Measurements from ENCODE around the gene NKAIN2.
"Not testable (repeated sequence)": the region's sequence is repeated elsewhere in the genome, so short reads cannot be mapped to it uniquely, and the experiment has no call there.

NKAIN2 gene

DNA sequence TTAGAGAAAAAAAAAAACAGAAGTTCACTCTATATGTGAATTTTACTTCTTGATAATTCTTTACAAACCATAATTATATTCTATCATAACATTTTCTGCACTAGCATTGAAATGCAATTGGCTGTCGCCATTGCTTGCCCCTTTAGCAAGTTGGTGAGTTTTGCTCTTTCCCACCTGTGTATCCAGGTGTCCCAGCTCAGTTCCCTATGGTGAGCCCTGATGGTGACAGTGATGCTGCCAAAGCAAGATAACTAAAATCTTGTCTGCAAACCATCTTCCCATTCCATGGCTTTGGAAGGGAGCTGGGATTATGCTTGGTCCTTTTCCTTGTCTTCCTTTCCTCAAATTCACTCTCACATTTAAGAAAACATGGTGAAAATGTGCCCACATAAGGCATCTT lies 429.6 kb downstream of the NKAIN2 start:
- no peak for DNase-seq

DNA sequence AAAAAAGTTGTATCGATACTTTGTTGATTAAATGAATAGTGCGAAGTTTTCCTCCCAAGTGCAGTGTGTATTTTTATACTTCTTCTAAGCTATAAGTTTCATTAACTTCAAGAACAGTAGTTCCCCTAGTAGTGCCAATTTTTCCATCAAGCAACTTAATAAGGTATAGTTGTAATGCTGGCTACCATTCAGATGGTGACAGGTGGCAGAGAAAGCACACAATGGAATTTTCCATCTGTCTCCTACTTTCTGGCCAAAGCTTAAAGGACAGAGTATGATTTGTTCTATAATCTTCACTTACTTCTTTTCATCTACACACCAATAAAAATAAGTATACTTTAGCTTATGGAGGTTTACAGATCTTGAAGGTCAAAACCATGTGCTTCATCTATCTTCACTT lies 431.1 kb downstream of the NKAIN2 start:
- no peak for DNase-seq

- DNase-seq: no peak
Measured at GRCh38 chr6:124237911-124238310, 434.2 kb downstream of the NKAIN2 start.

DNA sequence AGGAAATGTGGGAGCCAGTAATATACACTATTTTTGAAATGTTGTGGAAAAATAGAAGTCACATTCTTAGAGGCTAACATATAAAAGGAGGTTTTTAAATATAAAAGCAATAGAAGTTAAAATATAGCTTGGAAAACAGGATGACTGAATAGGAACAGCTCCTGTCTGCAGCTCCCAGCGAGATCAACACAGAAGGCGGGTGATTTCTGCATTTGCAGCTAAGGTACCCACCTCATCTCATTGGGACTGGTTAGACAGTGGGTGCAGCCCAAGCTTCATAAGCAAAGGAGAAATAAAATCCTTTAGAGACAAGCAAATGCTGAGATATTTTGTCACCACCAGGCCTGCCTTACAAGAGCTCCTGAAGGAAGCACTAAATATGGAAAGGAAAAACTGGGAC lies 434.7 kb downstream of the NKAIN2 start:
- DNase-seq: not testable (repeated sequence)

GRCh38 chr6:124254941-124255685 lies 451.4 kb downstream of the NKAIN2 start:
- DNase-seq: no peak

GRCh38 chr6:124260337-124260736 lies 456.7 kb downstream of the NKAIN2 start:
- no peak for DNase-seq

- no peak for DNase-seq
Measured at GRCh38 chr6:124269733-124270132, 466.1 kb downstream of the NKAIN2 start.

GRCh38 chr6:124273701-124274100 lies 470.0 kb downstream of the NKAIN2 start:
- DNase-seq: no peak

DNA sequence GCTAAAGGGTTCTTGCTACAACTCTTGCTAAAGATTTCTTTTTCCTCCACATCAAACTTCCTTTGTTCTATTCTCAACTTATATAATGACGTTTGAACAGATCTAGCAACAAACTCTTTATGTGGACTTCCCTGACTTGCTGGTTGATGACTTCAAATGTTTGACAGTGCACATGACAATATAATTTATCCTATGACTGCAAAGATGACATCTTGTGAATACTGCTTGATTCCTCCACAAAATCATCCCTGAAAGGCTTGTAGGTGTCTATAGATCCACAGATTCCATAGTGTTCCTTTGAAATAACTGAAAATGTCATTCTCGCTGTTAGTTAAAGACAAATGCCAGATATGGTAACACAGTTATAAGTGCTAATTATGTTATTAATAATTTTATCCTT lies 478.9 kb downstream of the NKAIN2 start:
- DNase-seq: no peak

DNA sequence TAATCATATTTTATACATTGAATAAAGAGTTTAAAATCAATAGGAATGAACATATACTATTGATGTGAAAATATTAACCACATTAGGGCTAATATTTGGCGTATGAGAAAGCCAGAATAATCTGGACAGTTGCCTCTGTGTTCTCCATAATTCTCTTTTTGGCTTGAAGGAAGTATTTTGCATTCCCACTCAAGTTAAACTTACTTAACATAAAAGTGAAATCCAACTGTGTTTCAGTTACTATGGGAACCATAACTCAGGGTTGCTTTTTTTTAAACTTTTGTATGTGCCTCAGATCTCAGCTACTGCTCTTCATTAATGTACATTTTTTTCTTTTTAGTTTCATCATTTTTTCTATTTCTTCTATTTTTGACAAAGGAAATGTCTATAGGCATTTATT lies 479.8 kb downstream of the NKAIN2 start:
- no peak for DNase-seq

DNA sequence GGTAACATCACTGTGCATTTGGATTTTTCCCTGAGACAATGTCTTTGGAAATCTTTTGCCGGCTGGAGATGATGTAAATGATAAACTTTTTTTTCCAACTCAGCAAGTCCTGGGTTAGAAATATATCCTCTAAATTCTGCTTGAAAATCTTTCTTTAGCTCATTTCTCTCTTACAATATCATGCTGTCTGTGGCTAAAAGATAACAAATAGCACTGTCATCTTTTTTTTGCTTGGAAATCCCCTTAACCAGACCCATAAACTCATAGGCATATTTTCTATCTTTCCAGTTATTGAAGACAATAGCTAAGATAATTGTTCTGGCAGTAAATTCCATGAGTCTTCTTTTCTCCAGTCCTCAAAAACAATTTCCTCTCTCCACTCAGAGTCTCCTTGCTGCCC lies 481.5 kb downstream of the NKAIN2 start:
- no peak for DNase-seq

DNA sequence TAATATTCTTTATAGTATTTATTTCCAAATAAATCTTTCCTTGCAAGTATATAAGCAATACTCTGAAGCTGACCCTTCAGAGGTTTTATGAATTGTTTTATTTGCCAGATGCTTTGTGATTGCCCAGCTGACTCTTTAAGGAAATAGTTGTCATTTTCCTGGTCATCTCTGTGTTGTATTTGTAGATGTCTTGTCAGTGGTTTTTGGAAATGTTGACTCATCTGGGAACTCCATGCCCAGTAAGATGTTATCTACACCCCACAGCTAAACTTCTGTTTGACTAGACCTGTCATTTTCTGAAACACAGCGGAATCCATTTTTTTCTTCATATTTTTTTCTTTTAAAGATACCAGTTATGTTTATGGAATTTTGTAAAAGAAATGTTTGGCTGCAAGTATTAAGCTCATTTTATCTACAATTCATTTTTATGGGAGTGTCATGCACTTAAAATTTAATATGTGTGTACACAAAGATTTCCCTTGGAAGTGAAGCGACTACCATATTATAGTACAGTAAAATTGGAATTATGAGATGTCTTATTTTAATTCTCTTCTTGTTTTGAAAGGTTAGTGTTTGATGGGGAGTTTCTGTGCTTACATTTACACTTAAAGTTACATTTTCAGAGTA lies 491.0 kb downstream of the NKAIN2 start:
- DNase-seq: no peak

DNA sequence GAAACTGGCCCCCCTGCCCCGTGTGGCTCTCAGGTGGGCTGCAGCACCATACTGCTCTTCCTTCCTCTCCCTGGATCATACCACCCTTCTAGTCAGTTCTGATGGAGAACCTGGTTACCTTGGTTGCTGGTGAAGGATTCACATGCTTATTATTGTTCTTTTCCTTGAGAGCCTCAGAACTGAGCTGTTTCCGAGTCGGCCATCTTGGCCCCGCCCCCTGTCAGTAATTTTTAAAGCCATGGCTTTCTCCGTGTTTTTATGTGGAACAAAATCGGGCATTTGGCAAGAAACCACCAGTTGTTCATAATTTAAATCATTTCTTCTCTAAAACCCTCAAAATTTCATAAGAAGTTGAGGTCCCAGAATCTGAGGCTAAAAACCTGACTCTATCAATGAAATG lies 493.8 kb downstream of the NKAIN2 start:
- DNase-seq: no peak

- DNase-seq: no peak
Measured at GRCh38 chr6:124298730-124299129, 495.1 kb downstream of the NKAIN2 start.

GRCh38 chr6:124300907-124301306 lies 497.2 kb downstream of the NKAIN2 start:
- DNase-seq: not testable (repeated sequence)

- DNase-seq: no peak
Measured at GRCh38 chr6:124303971-124304370, 500.3 kb downstream of the NKAIN2 start.

DNA sequence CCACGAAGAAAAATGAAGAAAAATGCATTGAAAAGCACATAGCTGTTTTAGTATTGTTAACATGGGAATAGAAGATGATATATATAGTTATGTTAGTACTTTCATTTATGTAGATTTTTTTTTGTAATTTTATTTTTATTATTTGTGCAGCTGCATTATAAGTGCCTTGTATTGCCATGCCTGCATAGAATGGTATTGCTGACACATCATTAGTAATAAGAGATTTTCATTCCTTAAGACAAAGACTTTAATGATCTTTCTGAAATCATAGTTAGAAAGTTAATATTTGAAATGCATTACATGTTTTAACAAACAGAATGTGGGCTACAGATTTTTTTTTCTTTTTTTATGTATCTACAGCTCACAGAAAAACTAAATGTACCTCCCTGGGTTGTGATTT lies 506.5 kb downstream of the NKAIN2 start:
- no peak for DNase-seq

DNA sequence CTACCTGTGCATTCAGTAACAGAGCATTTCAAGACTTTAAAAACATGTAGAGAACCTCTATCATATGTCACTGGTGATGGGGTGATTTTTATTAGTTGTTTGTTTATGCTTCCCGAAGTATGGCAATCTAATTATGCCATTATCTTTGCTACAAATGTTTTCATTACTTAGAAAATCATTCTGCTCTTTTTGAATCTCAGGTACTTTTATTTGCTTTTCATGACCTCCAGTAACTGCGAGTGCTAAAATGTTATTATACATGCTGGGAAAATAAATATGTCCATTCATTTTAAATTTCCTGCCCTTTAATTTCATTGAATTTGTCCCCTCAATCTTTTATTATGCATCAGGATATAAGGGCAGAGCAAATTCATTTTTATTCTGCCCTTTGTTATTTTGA lies 515.7 kb downstream of the NKAIN2 start:
- DNase-seq: no peak

GRCh38 chr6:124324237-124324636 lies 520.6 kb downstream of the NKAIN2 start:
- DNase-seq: no peak

GRCh38 chr6:124330197-124330596 lies 526.5 kb downstream of the NKAIN2 start:
- no peak for DNase-seq

- DNase-seq: no peak
Measured at GRCh38 chr6:124334359-124334758, 530.7 kb downstream of the NKAIN2 start.

- DNase-seq: no peak
Measured at GRCh38 chr6:124339610-124340334, 536.1 kb downstream of the NKAIN2 start.

DNA sequence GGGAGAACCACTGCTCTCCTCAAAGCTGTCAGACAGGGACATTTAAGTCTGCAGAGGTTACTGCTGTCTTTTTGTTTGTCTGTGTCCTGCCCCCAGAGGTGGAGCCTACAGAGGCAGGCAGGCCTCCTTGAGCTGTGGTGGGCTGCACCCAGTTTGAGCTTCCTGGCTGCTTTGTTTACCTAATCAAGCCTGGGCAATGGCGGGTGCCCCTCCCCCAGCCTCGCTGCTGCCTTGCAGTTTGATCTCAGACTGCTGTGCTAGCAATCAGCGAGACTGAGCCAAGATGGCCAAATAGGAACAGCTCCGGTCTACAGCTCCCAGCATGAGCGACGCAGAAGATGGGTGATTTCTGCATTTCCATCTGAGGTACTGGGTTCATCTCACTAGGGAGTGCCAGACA lies 544.7 kb downstream of the NKAIN2 start:
- not testable (repeated sequence) for DNase-seq

- no peak for DNase-seq
Measured at GRCh38 chr6:124355146-124355545, 551.5 kb downstream of the NKAIN2 start.
